Peyer's patch (tissue), 4 donors: ENCODE measurements around the gene CEP290. TPM values are rescaled to one million over a fixed set of nuclear protein-coding genes. Genes with fewer than 3 reads are reported as not detected.
A peak's percentile ranks its signal among the peaks of the same experiment; 100 is the strongest.

Experiments used
- DNase-seq, 3 donors: peaks; one replicate each; pipeline ENCODE4 v3.0.0-alpha.2; 2017 to 2019
- H3K27ac ChIP-seq, 4 donors: fragments of 200-600 bp; sonication (generic); one replicate each; pipeline ENCODE4 v1.5.1; 2016 to 2019
- H3K27me3 ChIP-seq, 2 donors: fragments of 200-600 bp; sonication (generic); one replicate each; pipeline ENCODE4 v1.5.1; 2019
- H3K36me3 ChIP-seq, 3 donors: fragments of 200-600 bp; sonication (generic); one replicate each; pipeline ENCODE4 v1.5.1; 2016 to 2019
- H3K4me1 ChIP-seq, 4 donors: fragments of 200-600 bp; sonication (generic); one replicate each; pipeline ENCODE4 v1.5.1; 2016 to 2019
- H3K4me3 ChIP-seq, 4 donors: fragments of 200-600 bp; sonication (generic); 1 replicate in 3 of 4; 2 replicates in 1 of 4; pipeline ENCODE4 v1.5.1; 2016 to 2019; ENCODE audit warnings: mild to moderate bottlenecking in 1 of 4
- H3K9me3 ChIP-seq, 4 donors: fragments of 200-600 bp; sonication (generic); one replicate each; pipeline ENCODE4 v1.5.1; 2016 to 2019; ENCODE audit warnings: mild to moderate bottlenecking in 1 of 4
- CTCF ChIP-seq, 6 experiments: fragments of 450-650 bp in 4 of 6; fragments of 200-600 bp in 2 of 6; sonication (generic) in 1 of 6; IDR thresholded peaks; one replicate each; pipeline ENCODE4 v1.5.1; 2017 to 2019; ENCODE audit warnings: antibody characterized with exemption in 6 of 6, mild to moderate bottlenecking in 3 of 6, moderate library complexity in 1 of 6
- POLR2A ChIP-seq, 2 donors: fragments of 450-650 bp; IDR thresholded peaks; one replicate each; pipeline ENCODE4 v1.5.1; 2017; ENCODE audit warnings: antibody characterized with exemption in 2 of 2, mild to moderate bottlenecking in 2 of 2, moderate library complexity in 2 of 2
- total RNA-seq, 4 donors: library from RNA; depleted of rRNA; stranded (reverse); fragments of >200 nt; gene quantifications; one replicate each; pipeline ENCODE4 v1.1.0, GENCODE V29; 2016

Gene CEP290
- 10 to 100 TPM; 14.7 to 54.5 (median 24.6) TPM for total RNA-seq

DNA sequence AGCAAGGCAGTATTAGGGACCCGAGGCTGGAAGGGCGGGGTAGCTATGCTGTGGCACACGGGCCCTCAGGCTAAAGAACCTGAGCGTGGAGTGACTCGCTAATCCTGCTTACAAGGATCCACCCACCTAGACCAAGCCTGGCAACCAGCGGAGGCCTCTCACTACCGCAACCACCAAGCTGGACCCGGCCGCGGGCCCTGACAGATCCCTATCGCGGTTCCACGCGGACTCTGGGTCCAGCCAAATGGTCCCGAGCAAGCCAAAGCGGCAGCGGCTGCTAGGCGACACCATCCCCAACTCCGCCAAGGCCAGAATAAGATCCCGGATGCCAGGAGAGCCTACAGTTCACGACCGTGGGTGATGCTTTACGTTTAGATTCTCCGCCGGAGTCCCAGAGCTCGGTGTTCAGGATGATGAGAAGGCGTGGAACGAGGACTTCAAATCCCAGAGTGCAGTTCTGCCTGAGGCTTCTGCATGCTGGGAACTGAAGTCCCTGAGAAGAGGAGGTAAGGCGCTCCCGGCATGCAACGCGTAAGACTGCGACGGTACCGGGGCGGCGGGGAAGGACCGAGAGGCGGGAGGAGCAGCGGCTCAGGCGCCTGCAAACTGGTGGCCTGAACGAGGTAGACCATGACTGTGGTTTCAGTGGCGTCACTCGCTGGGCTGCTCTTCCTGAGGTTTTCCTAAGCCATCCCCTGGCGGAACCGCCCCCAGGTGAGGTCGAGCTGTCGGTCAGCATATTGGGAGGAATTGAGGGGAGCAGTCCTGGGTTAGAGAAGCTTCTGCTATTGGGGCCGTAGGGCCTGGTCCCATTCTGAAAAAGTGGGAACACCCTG lies at the start of gene CEP290, which contains the start of gene TMTC3:
Gene CEP290 (minus strand): TSS at position 315 of the 836 bp plus-strand sequence. CDS start 781 bp downstream, outside the sequence.
Gene TMTC3 (plus strand): TSS at position 534 of the 836 bp plus-strand sequence. CDS start 6,009 bp downstream, outside the sequence.
- peak within 1 kb of the TSS; percentile 60 to 85 (median 80) for H3K27ac ChIP-seq
- H3K36me3 ChIP-seq = no peaks in the 10 kb centered on the region
- peak; percentile 55 to 62 for TF ChIP-seq POLR2A (IDR thresholded peaks at IDR 0.05)
- no peak for TF ChIP-seq CTCF (IDR thresholded peaks at IDR 0.05)
- H3K4me1 ChIP-seq = peaks cover 0 to 42% (median 0%) of the 10 kb centered on the region in 4 donors
- DNase-seq = peak; percentile 94 to 98 (median 96)
- no peaks in the 10 kb centered on the region for H3K27me3 ChIP-seq
- peak within 1 kb of the TSS; percentile 59 to 81 (median 73) for H3K4me3 ChIP-seq
- no peaks in the 10 kb centered on the region for H3K9me3 ChIP-seq

DNA sequence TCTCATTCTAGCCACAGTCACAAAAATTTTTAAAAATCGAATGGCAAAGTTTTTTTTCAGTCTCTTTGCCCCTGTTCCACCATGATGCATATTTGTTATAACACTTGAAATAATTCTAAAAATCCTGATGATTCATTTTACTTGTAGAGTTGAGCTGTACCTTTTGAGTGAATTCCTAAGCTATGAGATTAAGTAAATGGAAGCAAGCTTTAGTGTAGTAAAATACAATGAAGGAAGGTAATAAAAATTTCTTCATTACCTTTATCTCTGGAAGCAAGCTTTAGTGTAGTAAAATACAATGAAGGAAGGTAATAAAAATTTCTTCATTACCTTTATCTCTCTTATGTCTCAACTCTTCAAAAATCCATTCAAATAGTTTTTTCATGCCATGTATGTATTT lies 46.3 kb upstream of the CEP290 start:
- DNase-seq = no peak
- Histone ChIP-seq H3K4me1 (no peaks in the 10 kb centered on the region), H3K27ac (no peak overlapping the region), H3K4me3 (no peak overlapping the region), H3K36me3 (peaks cover 0 to 10% (median 0%) of the 10 kb centered on the region in 3 donors), H3K9me3 (no peaks in the 10 kb centered on the region), H3K27me3 (no peaks in the 10 kb centered on the region)
- TF ChIP-seq POLR2A (IDR thresholded peaks at IDR 0.05) = no peak
- no peak for TF ChIP-seq CTCF (IDR thresholded peaks at IDR 0.05)

- H3K36me3 ChIP-seq = peaks cover 0 to 10% (median 0%) of the 10 kb centered on the region in 3 donors
- H3K4me3 ChIP-seq = no peak overlapping the region
- H3K4me1 ChIP-seq = no peaks in the 10 kb centered on the region
- H3K9me3 ChIP-seq = no peaks in the 10 kb centered on the region
- H3K27ac ChIP-seq = no peak overlapping the region
- TF ChIP-seq CTCF (IDR thresholded peaks at IDR 0.05) (no peak), POLR2A (IDR thresholded peaks at IDR 0.05) (no peak)
- DNase-seq = no peak
- H3K27me3 ChIP-seq = no peaks in the 10 kb centered on the region
Observed at GRCh38 chr12:88187571-88187970, 45.7 kb upstream of the CEP290 start.

- Histone ChIP-seq H3K27me3 (no peaks in the 10 kb centered on the region), H3K9me3 (no peaks in the 10 kb centered on the region), H3K4me3 (no peak overlapping the region), H3K27ac (no peak overlapping the region), H3K4me1 (peaks cover 0 to 4% (median 0%) of the 10 kb centered on the region in 4 donors), H3K36me3 (peaks cover 0 to 11% (median 0%) of the 10 kb centered on the region in 3 donors)
- TF ChIP-seq POLR2A (IDR thresholded peaks at IDR 0.05) = no peak
- TF ChIP-seq CTCF (IDR thresholded peaks at IDR 0.05) = no peak
- no peak for DNase-seq
Observed at GRCh38 chr12:88185988-88186387, 44.1 kb upstream of the CEP290 start.

GRCh38 chr12:88185279-88185678 lies 43.4 kb upstream of the CEP290 start:
- Histone ChIP-seq H3K27ac (no peak overlapping the region), H3K4me3 (no peak overlapping the region), H3K27me3 (no peaks in the 10 kb centered on the region), H3K9me3 (no peaks in the 10 kb centered on the region), H3K36me3 (peaks cover 0 to 18% (median 0%) of the 10 kb centered on the region in 3 donors), H3K4me1 (peaks cover 0 to 4% (median 0%) of the 10 kb centered on the region in 4 donors)
- DNase-seq = no peak
- TF ChIP-seq CTCF (IDR thresholded peaks at IDR 0.05) (no peak), POLR2A (IDR thresholded peaks at IDR 0.05) (no peak)
